Activated naive CD4-positive, alpha-beta T cell (primary cell): Measurements from ENCODE around the gene DOK6.

Source experiments
- DNase-seq, 4 experiments: peaks; one replicate each; lab custom pipeline; 2025; lab: John Stamatoyannopoulos, UW

Gene DOK6

GRCh38 chr18:69686861-69687260 lies 286.2 kb downstream of the DOK6 start:
- no peak for DNase-seq

GRCh38 chr18:69689121-69689759 lies 288.6 kb downstream of the DOK6 start:
- no peak for DNase-seq

DNA sequence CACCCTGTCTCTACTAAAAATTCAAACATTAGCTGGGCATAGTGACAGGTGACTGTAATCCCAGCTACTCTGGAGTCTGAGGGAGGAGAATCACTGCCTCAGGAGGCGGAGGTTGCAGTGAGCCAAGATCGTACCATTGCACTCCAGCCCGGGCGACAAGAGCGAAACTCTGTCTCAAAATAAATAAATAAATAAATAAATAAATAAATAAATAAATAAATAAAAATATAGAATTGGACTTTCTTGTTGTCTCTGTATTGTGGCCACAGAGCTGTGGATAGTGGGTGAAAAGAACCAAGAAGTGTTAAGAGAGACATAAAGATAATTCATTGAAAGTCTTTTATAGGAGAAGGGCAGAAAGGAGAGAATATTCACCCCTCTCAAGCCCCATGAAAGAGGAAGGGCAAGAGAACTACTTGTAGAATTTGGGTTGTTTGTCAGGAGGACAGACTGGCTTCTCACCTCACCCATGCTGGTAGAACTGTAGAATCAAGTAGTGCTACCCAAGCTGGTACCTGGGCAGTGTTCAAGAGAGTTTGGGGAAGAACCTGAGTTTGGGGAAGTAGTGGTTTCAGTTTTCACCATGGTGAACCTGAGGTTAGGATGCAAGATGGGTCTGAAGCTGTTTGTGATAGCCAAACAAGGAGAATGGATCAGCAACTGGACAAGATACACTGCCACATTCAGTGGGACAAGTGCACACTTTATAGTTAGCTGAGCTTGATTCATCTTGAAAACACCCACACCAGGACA lies 290.5 kb downstream of the DOK6 start:
- no peak for DNase-seq

DNA sequence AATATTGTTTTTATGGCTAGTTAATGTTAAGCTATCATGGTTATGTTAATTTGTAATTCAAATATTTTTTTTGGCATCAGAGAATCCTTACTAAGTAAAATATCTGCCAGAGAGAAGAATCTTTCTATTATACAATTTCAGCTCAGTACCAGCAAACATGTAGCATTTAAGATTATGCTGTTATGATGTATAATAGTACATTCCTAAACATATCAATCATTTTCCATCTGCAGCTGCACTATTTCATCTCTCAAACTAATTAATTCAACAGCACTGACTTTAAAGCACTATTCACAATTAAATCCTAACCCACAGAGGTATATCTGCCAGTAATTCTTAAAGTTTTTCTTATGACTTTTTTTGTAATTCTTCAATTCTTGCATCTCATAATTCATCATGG lies 296.4 kb downstream of the DOK6 start:
- DNase-seq = no peak

DNA sequence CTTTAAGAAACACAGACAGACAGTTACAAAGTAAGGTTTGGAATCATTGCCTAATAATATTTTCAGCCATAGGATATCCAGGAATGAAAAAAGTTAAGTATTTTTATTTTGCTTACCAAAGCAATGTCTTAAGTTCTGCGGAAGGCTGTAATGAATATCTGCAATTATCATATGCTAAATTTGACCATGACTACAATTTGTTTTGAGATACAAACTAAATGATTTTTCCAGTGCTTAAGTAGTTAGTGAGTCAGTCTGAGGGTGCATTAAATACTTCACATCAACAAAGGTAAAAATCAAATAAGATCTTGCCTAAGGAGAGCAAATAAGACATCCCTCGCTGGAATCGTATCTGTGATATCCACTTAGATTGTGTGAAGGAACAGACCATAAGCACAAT lies 297.0 kb downstream of the DOK6 start:
- no peak for DNase-seq

DNA sequence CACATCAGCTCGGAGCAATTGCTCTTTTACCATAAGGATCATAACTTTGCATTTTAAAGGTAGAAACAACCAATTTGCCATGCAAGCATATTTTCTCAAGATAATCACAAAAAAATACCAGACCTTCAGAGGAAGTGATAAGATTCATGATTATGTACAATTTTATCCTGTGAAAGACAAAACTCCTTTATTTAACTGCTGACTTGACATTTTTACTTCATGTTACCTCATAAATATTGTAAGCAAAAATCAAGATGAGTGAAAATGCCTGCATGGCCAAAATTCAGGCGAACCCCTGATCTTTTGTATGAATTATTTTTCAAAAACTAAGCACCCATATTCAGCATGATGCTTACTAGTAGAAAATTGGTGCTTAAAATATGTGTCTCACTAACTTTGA lies 300.6 kb downstream of the DOK6 start:
- no peak for DNase-seq

DNA sequence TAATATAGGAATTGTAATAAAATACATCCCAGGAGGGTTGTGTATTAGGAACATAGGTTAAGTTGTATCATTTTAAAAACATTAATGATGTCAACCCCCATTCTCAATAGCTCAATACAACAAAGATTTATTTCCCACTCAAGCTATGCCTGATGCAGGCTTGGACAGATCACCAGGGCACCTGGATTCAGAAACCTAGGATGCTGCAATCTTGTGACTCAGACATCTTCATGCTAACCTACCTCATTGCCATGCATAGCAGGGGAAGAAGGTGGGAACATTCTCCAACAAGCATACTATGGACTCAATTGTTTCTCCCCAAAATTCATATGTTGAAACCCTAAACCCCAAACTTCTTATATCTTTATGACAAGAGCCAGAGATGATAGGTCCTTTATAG lies 302.8 kb downstream of the DOK6 start:
- DNase-seq = no peak

GRCh38 chr18:69705987-69706386 lies 305.3 kb downstream of the DOK6 start:
- no peak for DNase-seq

- no peak for DNase-seq
These were observed 308.2 kb downstream of the DOK6 start for GRCh38 chr18:69708844-69709243.

GRCh38 chr18:69715191-69715795 lies 314.6 kb downstream of the DOK6 start:
- no peak for DNase-seq

DNA sequence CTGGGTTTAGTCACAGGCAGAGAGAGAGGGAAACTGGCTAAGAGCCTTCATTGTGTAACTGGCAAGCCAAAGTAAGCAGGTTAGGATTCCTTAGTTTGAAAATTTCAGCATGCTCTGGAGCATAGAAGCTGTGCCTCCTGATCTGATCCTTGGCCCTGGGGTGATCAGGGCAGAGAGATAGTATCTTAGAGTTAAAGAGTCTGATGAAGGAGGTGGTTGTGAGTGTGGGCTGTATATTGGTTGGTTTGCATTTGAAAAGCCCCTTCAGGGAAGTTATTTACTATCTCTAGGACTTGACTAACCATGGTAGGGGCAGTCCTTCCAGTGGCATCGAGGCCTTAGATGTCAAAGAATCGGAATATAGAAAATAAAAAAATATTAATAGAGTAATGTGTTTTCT lies 316.9 kb downstream of the DOK6 start:
- DNase-seq = no peak

- DNase-seq = no peak
These were observed 318.3 kb downstream of the DOK6 start for GRCh38 chr18:69718912-69719547.

- no peak for DNase-seq
These were observed 319.7 kb downstream of the DOK6 start for GRCh38 chr18:69720422-69720821.

DNA sequence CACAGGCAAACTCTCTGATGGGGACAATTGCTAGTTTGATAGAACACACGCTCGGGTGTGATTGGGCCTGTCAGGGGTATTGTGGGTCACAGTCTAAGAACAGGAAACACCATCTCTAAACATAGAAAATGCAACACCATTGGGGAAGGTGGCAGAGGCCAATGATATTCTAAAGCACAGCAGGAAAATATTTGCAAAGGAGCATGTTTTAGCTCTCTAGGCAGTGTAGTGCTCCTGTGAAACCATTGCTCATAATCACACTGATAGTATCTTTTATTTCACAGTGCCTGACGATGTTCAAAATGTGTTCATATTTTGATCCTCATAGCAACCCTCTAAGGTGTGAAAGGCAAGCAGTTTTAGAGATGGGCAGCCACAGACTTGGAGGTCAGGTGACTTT lies 322.7 kb downstream of the DOK6 start:
- no peak for DNase-seq

DNA sequence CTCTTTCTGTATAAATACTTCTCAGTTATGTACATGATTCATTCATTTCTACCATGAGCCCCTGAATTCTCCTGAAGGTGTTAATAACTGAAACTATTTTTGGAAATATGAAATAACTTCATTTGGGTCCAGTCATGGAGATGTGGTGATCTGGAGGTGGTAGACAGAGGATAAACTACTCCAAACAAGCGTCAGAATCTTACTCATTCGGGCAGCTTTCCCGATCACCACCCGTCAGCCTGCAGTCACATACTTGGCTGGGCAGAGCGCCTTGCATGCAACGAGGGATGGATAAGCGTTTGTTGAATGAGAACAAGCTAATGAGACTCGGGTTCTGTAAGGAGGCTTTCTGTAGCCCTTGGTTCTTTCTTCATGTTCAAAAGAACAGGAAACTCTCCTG lies 324.3 kb downstream of the DOK6 start:
- DNase-seq = no peak

GRCh38 chr18:69725855-69726508 lies 325.3 kb downstream of the DOK6 start:
- no peak for DNase-seq

- DNase-seq = no peak
These were observed 327.4 kb downstream of the DOK6 start for GRCh38 chr18:69727912-69728572.

- DNase-seq = no peak
These were observed 330.0 kb downstream of the DOK6 start for GRCh38 chr18:69730664-69731063.

DNA sequence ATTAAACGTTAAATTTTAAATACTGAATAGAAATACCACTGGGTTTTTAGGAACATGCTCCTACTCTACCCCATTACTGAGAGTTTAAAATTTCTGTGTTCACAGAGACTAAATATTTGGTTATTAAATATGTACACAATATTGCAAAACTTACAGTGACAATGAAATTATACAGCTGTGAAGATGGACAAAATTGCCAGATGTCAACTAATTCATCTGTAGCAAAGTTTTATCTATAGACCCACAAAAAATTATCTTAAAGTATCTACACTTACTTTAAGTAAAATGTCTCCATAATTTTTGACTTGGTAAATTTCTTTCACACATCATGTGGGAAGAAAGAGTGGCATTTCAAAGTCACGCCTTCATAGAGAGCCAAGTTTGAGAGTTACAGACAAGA lies 333.8 kb downstream of the DOK6 start:
- DNase-seq = no peak

DNA sequence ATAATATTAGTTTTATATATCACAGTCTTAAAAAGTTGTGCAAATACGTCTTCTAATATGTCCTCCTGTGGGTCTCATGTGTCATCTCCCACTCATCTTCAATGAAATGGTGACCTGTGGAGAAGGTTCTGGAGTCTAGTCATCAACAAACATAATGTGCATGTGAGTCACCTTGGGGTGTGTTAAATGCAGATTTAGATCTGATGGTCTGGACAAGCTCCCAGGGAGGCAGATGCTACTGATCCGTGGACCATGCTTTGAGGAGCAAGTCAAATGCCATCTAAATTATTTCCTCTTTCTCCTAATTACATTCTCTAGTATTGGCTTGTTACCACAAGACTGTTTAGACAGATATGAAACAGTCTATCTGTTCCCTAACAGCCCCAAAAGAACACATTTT lies 336.0 kb downstream of the DOK6 start:
- DNase-seq = no peak

DNA sequence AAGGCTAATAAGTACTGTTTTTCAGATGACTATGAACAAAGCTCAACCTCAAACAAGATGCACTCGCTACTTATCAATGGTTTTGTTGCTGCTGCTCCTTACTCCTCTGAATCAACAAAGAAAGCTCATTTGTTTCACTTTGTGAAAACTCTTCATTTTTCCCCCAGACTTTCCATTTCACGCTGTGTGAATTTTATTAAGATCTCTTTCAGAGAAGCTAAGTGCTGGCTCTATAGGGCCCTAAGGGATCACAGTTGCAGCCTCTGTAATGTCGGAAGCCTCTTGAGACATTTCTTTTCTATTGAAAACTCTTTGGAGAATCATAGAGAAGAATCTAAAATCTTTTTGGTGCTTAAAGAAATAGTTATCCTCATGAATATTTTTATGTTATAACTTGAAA lies 337.2 kb downstream of the DOK6 start:
- DNase-seq = no peak

DNA sequence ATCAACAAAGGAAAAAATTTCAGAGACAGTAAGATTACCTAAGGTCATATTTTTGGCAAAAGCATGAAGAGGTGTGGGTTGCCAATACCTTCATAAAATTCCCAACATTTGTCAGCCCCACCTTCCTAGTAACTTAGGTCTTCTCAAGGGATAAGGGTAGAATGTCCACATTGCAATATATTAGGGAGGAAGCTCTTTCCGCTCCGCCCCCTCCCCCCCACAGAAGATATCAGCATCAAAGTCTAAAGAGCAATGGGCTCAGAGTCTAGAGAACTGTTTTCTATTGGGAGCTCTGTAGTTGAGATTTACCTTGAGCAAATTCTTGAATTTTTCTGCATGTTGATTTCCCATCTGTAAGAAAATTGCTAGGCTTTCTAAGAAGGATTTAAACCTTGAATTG lies 346.7 kb downstream of the DOK6 start:
- no peak for DNase-seq
